ENCODE data around the gene CCDC71.

CCDC71 gene

GRCh38 chr3:49151610-49152009, 14.5 kb downstream of the CCDC71 start:
- TF ChIP-seq TAF1 (IDR thresholded peaks at IDR 0.05; ENCODE audit: borderline replicate concordance, insufficient read depth, low read length) = no peak
- TF ChIP-seq SIN3A (IDR thresholded peaks at IDR 0.05; ENCODE audit: borderline replicate concordance, insufficient read depth, low read length) = no peak
- no peak for TF ChIP-seq POLR2AphosphoS5 (IDR thresholded peaks at IDR 0.05; ENCODE audit: low read depth, low read length)
- TF ChIP-seq, protein P1, sequence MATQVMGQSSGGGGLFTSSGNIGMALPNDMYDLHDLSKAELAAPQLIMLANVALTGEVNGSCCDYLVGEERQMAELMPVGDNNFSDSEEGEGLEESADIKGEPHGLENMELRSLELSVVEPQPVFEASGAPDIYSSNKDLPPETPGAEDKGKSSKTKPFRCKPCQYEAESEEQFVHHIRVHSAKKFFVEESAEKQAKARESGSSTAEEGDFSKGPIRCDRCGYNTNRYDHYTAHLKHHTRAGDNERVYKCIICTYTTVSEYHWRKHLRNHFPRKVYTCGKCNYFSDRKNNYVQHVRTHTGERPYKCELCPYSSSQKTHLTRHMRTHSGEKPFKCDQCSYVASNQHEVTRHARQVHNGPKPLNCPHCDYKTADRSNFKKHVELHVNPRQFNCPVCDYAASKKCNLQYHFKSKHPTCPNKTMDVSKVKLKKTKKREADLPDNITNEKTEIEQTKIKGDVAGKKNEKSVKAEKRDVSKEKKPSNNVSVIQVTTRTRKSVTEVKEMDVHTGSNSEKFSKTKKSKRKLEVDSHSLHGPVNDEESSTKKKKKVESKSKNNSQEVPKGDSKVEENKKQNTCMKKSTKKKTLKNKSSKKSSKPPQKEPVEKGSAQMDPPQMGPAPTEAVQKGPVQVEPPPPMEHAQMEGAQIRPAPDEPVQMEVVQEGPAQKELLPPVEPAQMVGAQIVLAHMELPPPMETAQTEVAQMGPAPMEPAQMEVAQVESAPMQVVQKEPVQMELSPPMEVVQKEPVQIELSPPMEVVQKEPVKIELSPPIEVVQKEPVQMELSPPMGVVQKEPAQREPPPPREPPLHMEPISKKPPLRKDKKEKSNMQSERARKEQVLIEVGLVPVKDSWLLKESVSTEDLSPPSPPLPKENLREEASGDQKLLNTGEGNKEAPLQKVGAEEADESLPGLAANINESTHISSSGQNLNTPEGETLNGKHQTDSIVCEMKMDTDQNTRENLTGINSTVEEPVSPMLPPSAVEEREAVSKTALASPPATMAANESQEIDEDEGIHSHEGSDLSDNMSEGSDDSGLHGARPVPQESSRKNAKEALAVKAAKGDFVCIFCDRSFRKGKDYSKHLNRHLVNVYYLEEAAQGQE (IDR thresholded peaks at IDR 0.05; ENCODE audit: insufficient read depth in 1 of 2, low read depth in 2 of 2, low read length in 2 of 2) = no peak
- TF ChIP-seq FOXP2 (optimal IDR thresholded peaks at IDR 0.05; ENCODE audit: borderline replicate concordance, extremely low read depth, extremely low read length, insufficient read depth) = no peak

DNA sequence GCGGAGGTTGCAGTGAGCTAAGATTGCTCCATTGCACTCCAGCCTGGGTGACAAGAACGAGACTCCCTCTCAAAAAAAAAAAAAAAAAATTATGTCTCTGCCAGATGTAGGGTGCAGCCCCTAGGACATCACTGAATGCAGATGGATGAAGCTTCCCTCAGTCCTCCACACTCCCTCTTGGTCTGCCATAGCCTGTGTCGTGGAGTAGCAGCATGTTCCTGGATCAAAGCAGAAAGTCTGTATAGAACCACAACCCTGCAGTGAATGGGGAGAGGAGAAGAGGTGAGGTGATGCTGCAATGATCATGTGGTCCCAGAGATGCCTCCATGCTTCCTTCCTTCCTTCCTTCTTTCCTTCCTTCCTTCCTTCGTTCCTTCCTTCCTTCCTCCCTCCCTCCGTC, 18.0 kb downstream of the CCDC71 start:
- TF ChIP-seq TAF1 (IDR thresholded peaks at IDR 0.05; ENCODE audit: borderline replicate concordance, insufficient read depth, low read length) (no peak), FOXP2 (optimal IDR thresholded peaks at IDR 0.05; ENCODE audit: borderline replicate concordance, extremely low read depth, extremely low read length, insufficient read depth) (no peak), POLR2AphosphoS5 (IDR thresholded peaks at IDR 0.05; ENCODE audit: low read depth, low read length) (no peak), SIN3A (IDR thresholded peaks at IDR 0.05; ENCODE audit: borderline replicate concordance, insufficient read depth, low read length) (no peak)
- TF ChIP-seq, protein P1 (IDR thresholded peaks at IDR 0.05; ENCODE audit: insufficient read depth in 1 of 2, low read depth in 2 of 2, low read length in 2 of 2) = no peak

- no peak for TF ChIP-seq TAF1 (IDR thresholded peaks at IDR 0.05; ENCODE audit: borderline replicate concordance, insufficient read depth, low read length)
- TF ChIP-seq, protein P1 (IDR thresholded peaks at IDR 0.05; ENCODE audit: insufficient read depth in 1 of 2, low read depth in 2 of 2, low read length in 2 of 2) = no peak
- no peak for TF ChIP-seq POLR2AphosphoS5 (IDR thresholded peaks at IDR 0.05; ENCODE audit: low read depth, low read length)
- TF ChIP-seq SIN3A (IDR thresholded peaks at IDR 0.05; ENCODE audit: borderline replicate concordance, insufficient read depth, low read length) = no peak
- no peak for TF ChIP-seq FOXP2 (optimal IDR thresholded peaks at IDR 0.05; ENCODE audit: borderline replicate concordance, extremely low read depth, extremely low read length, insufficient read depth)
Observed at GRCh38 chr3:49140080-49140479, 26.1 kb downstream of the CCDC71 start.

- TF ChIP-seq POLR2AphosphoS5 (IDR thresholded peaks at IDR 0.05; ENCODE audit: low read depth, low read length) = no peak
- no peak for TF ChIP-seq FOXP2 (optimal IDR thresholded peaks at IDR 0.05; ENCODE audit: borderline replicate concordance, extremely low read depth, extremely low read length, insufficient read depth)
- TF ChIP-seq, protein P1 (IDR thresholded peaks at IDR 0.05; ENCODE audit: insufficient read depth in 1 of 2, low read depth in 2 of 2, low read length in 2 of 2) = no peak
Observed at GRCh38 chr3:49135499-49135898, 30.6 kb downstream of the CCDC71 start.

Measured in PFSK-1 (cell line).